ENCODE results near the gene ALG6. TPM values are rescaled to one million over a fixed set of nuclear protein-coding genes. Genes with fewer than 3 reads are reported as not detected.

The ALG6 gene
- total RNA-seq: 6.0 and 8.3 TPM in 2 replicates
- 6.9 and 15.0 TPM in 2 replicates for polyA plus RNA-seq

- TF ChIP-seq CTCF (IDR thresholded peaks at IDR 0.05; ENCODE audit: low read depth, low read length): no peak
- peak; percentile 96 to 97 for DNase-seq (ENCODE audit: low read depth in 1 of 2, low spot score in 1 of 2)
- H3K4me3 ChIP-seq: peak within 1 kb of the TSS; percentile 50
- peak within 1 kb of the TSS; percentile 52 for H3K27ac ChIP-seq
- no peaks in the 10 kb centered on the region for H3K9me3 ChIP-seq (ENCODE audit: low read depth)
- no peaks in the 10 kb centered on the region for H3K36me3 ChIP-seq
- H3K4me1 ChIP-seq (ENCODE audit: low read depth): no peaks in the 10 kb centered on the region
- H3K27me3 ChIP-seq: no peaks in the 10 kb centered on the region
These were observed at the start of gene ALG6 for GRCh38 chr1:63367215-63368103. ALG6 (plus strand) TSS chr1:63367627; CDS start chr1:63370978, 3,351 bp downstream.

- no peak for DNase-seq (ENCODE audit: low read depth in 1 of 2, low spot score in 1 of 2)
- Histone ChIP-seq H3K4me1 (ENCODE audit: low read depth) (no peaks in the 10 kb centered on the region), H3K4me3 (peak overlapping the region; percentile 27), H3K9me3 (ENCODE audit: low read depth) (no peaks in the 10 kb centered on the region), H3K27me3 (peaks cover 99% of the 10 kb centered on the region), H3K36me3 (no peaks in the 10 kb centered on the region), H3K27ac (no peak overlapping the region)
- no peak for TF ChIP-seq CTCF (IDR thresholded peaks at IDR 0.05; ENCODE audit: low read depth, low read length)
These were observed 49.6 kb upstream of the ALG6 start for GRCh38 chr1:63317817-63318152.

- no peak for DNase-seq (ENCODE audit: low read depth in 1 of 2, low spot score in 1 of 2)
- H3K36me3 ChIP-seq: no peaks in the 10 kb centered on the region
- no peaks in the 10 kb centered on the region for H3K9me3 ChIP-seq (ENCODE audit: low read depth)
- no peaks in the 10 kb centered on the region for H3K4me1 ChIP-seq (ENCODE audit: low read depth)
- H3K27me3 ChIP-seq: peaks cover 100% of the 10 kb centered on the region
- H3K27ac ChIP-seq: no peak overlapping the region
- no peak for TF ChIP-seq CTCF (IDR thresholded peaks at IDR 0.05; ENCODE audit: low read depth, low read length)
- no peak overlapping the region for H3K4me3 ChIP-seq
These were observed 49.0 kb upstream of the ALG6 start for GRCh38 chr1:63318201-63318979.

- Histone ChIP-seq H3K9me3 (ENCODE audit: low read depth) (no peaks in the 10 kb centered on the region), H3K4me3 (no peak overlapping the region), H3K27me3 (peaks cover 100% of the 10 kb centered on the region), H3K36me3 (no peaks in the 10 kb centered on the region), H3K4me1 (ENCODE audit: low read depth) (no peaks in the 10 kb centered on the region), H3K27ac (no peak overlapping the region)
- no peak for TF ChIP-seq CTCF (IDR thresholded peaks at IDR 0.05; ENCODE audit: low read depth, low read length)
- no peak for DNase-seq (ENCODE audit: low read depth in 1 of 2, low spot score in 1 of 2)
These were observed 48.1 kb upstream of the ALG6 start for GRCh38 chr1:63319046-63320021.

Data from cardiac muscle cell (in vitro differentiated cells and primary cell).